ENCODE results near the gene LMBR1L. TPM values are rescaled to one million over a fixed set of nuclear protein-coding genes. Genes with fewer than 3 reads are reported as not detected.

Gene LMBR1L
- total and polyA plus RNA-seq, 10 of the 15 experiments (the other 5 are each of a cell fraction or from before 2014, with no cell fraction given) = 2.1 to 42.6 (median 20.0) TPM

GRCh38 chr12:49093792-49094159 lies 16.9 kb downstream of the LMBR1L start (continued):
- TF ChIP-seq MLLT1 (IDR thresholded peaks at IDR 0.05) = no peak
- TF ChIP-seq SREBF2 (IDR thresholded peaks at IDR 0.05; ENCODE audit: low read length) = no peak
- TF ChIP-seq RFX5 (IDR thresholded peaks at IDR 0.05; ENCODE audit: low read depth, low read length) = no peak
- TF ChIP-seq POU2F2 (IDR thresholded peaks at IDR 0.05; ENCODE audit: borderline replicate concordance, low read depth, low read length) = no peak
- TF ChIP-seq NR2C1 (IDR thresholded peaks at IDR 0.05) = no peak
- TF ChIP-seq EP300 (IDR thresholded peaks at IDR 0.05; ENCODE audit: borderline replicate concordance in 1 of 2, control insufficient read depth in 1 of 2, low read depth in 2 of 2, low read length in 2 of 2) = no peak
- TF ChIP-seq SIX5 (IDR thresholded peaks at IDR 0.05; ENCODE audit: low read depth, low read length, severe bottlenecking) = no peak
- TF ChIP-seq RB1 (IDR thresholded peaks at IDR 0.05; ENCODE audit: borderline replicate concordance) = no peak
- no peak for TF ChIP-seq HDAC6 (IDR thresholded peaks at IDR 0.05; ENCODE audit: unreplicated experiment)

GRCh38 chr12:49092816-49093406 lies 17.7 kb downstream of the LMBR1L start:
- ChIA-PET RAD21 (ENCODE audit: unreplicated experiment) (interaction anchor here (0.6 to 5.9 kb wide), 11 partner anchors 11 to 143 kb away, joined by 3 to 66 read pairs (median 5); partner anchors contain the start of genes DDN, RHEBL1 and TUBA1B), SMC1A (ENCODE audit: uncharacterized antibody, unreplicated experiment) (interaction anchor here (1.0 to 6.8 kb wide), 8 partner anchors 8 to 241 kb away, joined by 3 to 64 read pairs (median 5); partner anchors contain the start of genes DDN, DDX23 and LMBR1L), POLR2A (interaction anchor here (0.7 to 3.6 kb wide), 5 partner anchors 15 to 96 kb away, joined by 3 to 11 read pairs (median 7); partner anchors contain the start of genes LMBR1L and TUBA1B), CTCF (interaction anchor here (0.7 to 12.2 kb wide), 18 partner anchors 8 to 143 kb away, joined by 3 to 244 read pairs (median 8); partner anchors contain the start of genes DDN, LMBR1L, RHEBL1 and TUBA1B)
- intact Hi-C loops (cut with micrococcal nuclease; ENCODE audit: unreplicated experiment) (loop anchor here (5.0 kb wide), 1 partner anchor 96 kb away; the partner anchor contains the start of gene DDN), in situ Hi-C loops (cut with MboI) (no loop called here)
- Histone ChIP-seq H3K79me2 (ENCODE audit: control insufficient read depth, insufficient read depth, low read length) (no peaks in the 10 kb centered on the region), H3K27ac (ENCODE audit: control insufficient read depth, insufficient read depth) (no peak overlapping the region), H3K4me3 (no peak overlapping the region), H3K9ac (ENCODE audit: control insufficient read depth, insufficient read depth, low read length) (no peak overlapping the region), H3K4me2 (ENCODE audit: control insufficient read depth, insufficient read depth) (no peak overlapping the region), H3K4me1 (ENCODE audit: control insufficient read depth, insufficient read depth, low read length) (peaks cover 3% of the 10 kb centered on the region; the same call in 1 of the 2 replicates), H3K9me3 (replicated peaks; ENCODE audit: control insufficient read depth, insufficient read depth, low read length) (no peaks in the 10 kb centered on the region), H2AFZ (ENCODE audit: control insufficient read depth, low read depth, low read length) (no peak overlapping the region), H3K36me3 (ENCODE audit: control insufficient read depth in 2 of 2, insufficient read depth in 2 of 2, low read length in 1 of 2) (peaks cover 0 to 3% of the 10 kb centered on the region in 2 experiments; a peak in 2 of 4 replicates), H4K20me1 (ENCODE audit: control insufficient read depth, insufficient read depth) (no peaks in the 10 kb centered on the region), H3K27me3 (replicated peaks in 1 of 2; ENCODE audit: control insufficient read depth in 2 of 2, insufficient read depth in 2 of 2, low read length in 1 of 2) (peaks cover 32 to 45% of the 10 kb centered on the region in 2 experiments)
- WGBS (ENCODE audit: insufficient coverage, insufficient replicate concordance, low lambda C conversion rate, missing lambda C conversion rate) = 21% methylated on average over 4 of the region's 4 CpGs
- ATAC-seq = no peak
- no TSS peak for BruUV-seq (replicated peaks)
- no peak for DNase-seq (ENCODE audit: low read depth, low spot score)
- FAIRE-seq = no peak
- TF ChIP-seq TAF1 (IDR thresholded peaks at IDR 0.05; ENCODE audit: borderline replicate concordance, low read depth, low read length) = no peak
- no peak for TF ChIP-seq IRF4 (IDR thresholded peaks at IDR 0.05; ENCODE audit: low read depth, low read length)
- no peak for TF ChIP-seq MEF2A (IDR thresholded peaks at IDR 0.05; ENCODE audit: insufficient read depth, low read depth, low read length)
- TF ChIP-seq LARP7 (IDR thresholded peaks at IDR 0.05) = no peak
- no peak for TF ChIP-seq EED (IDR thresholded peaks at IDR 0.05; ENCODE audit: low read depth)
- TF ChIP-seq SMARCA5 (IDR thresholded peaks at IDR 0.05) = no peak
- TF ChIP-seq MAX (IDR thresholded peaks at IDR 0.05; ENCODE audit: low read depth, low read length) = no peak
- TF ChIP-seq E2F8 (IDR thresholded peaks at IDR 0.05; ENCODE audit: low read depth, partially characterized antibody) = no peak
- TF ChIP-seq CREM (IDR thresholded peaks at IDR 0.05; ENCODE audit: low read depth) = no peak
- TF ChIP-seq IKZF1 (conservative IDR thresholded peaks at IDR 0.05) = no peak
- TF ChIP-seq POLR2AphosphoS2 (IDR thresholded peaks at IDR 0.05; ENCODE audit: low read depth, low read length) = no peak

All from GM12878 (cell line).